Stimulated activated CD8-positive, alpha-beta memory T cell treated with anti-CD3 and anti-CD28 coated beads, Interleukin-4, amount 100 ng/mL, for 24 hours (primary cell): ENCODE measurements around the gene TMEM164.

Experiments
- DNase-seq: peaks from one replicate; pipeline ENCODE4 v3.0.0-alpha.2; 2020; ENCODE audit warnings: low read depth

TMEM164 gene

GRCh38 chrX:110210417-110211139, 207.7 kb downstream of the TMEM164 start:
- no peak for DNase-seq

DNA sequence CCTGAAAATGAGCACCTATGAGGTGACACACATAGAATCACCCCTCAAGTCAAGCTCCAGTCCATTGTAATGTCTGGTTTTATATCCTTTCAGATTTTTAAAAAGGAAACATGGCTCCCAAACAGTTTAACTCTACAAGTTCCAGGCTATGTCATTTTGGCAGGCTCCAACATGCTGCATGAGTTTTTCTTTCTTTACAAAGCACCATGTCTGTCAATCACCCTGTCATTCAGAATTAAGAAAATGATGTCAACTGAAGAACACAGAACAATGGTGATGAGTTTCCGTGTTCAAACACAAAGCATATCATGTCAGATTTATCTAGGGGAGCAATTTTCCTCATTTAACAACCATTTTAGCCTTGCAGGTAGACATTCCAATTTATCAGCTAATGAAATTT, 208.4 kb downstream of the TMEM164 start:
- DNase-seq: no peak

- no peak for DNase-seq
These were observed 209.4 kb downstream of the TMEM164 start for GRCh38 chrX:110212299-110212698.

DNA sequence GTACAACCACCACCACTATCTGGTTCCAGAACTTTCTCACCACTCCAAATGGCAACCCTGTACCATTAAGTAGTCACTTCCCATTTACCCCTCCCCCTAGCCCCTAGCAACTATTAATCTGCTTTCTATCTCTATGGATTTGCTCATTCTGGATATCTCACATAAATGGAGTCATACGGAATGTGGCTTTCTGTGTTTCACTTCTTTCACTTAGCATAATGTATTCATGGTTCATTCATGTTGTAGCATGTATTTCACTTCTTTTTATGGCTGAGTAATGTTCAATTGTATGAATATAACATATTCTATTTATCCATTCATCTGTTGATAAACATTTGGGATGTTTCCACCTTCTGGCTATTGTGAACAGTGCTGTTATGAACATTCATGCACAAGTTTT, 210.3 kb downstream of the TMEM164 start:
- DNase-seq: no peak

DNA sequence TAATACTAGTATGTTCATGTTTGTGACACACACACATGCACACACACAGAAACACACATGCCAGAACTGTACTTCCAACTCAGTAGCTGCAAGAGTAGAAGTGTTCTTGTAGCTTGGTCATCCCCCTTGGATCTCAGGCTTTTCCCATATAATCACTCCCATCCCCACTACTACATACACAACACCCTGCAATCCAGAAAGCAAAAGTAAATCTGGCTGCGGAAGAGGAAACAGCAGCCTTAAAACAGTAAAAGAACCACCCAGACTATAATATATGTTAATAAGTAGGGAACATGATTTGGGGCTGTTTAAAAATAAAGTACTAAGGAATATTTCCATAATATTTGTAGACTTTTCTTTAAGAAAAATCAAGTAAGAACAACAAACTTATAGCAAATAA, 211.8 kb downstream of the TMEM164 start:
- DNase-seq: no peak

DNA sequence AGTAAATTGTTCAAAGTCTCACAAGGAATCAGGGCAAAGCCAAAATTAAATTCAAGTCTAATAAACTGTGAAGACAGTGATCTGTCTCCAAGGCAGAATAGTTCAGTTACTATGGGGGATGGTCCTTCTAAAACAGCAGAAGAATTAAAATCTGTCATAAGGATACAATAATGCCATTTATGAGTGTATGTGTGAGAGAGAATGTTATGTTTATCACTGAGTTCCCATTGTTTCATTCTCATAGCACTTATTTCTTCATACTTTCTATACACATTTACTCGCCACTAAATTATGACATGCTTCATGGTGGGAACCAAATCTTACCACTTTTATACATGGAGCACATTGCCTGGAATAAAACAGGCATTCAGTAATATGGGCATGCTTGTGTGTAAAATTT, 212.5 kb downstream of the TMEM164 start:
- DNase-seq: no peak

DNA sequence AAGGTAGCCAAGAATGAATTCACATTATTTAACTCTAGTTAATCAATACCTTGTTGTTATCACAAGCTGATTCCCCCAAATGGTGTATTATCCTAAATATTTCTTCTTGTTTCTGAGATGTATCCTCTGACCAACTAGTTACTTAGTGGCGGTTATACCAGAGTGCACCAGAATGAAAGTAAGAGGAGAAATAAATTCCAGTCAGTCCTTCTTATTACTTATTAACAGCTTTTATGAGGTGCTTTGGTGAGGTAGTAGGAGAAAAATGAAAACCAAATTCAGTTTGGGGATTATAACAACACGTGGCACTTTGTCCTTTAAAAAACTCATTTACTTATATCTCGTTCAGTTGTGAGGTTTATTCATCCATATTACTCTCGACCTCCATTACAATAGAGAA, 213.1 kb downstream of the TMEM164 start:
- DNase-seq: no peak

- DNase-seq: no peak
These were observed 215.7 kb downstream of the TMEM164 start for GRCh38 chrX:110218591-110218990.

- no peak for DNase-seq
These were observed 217.0 kb downstream of the TMEM164 start for GRCh38 chrX:110219920-110220319.

GRCh38 chrX:110222497-110223257, 219.8 kb downstream of the TMEM164 start:
- no peak for DNase-seq

DNA sequence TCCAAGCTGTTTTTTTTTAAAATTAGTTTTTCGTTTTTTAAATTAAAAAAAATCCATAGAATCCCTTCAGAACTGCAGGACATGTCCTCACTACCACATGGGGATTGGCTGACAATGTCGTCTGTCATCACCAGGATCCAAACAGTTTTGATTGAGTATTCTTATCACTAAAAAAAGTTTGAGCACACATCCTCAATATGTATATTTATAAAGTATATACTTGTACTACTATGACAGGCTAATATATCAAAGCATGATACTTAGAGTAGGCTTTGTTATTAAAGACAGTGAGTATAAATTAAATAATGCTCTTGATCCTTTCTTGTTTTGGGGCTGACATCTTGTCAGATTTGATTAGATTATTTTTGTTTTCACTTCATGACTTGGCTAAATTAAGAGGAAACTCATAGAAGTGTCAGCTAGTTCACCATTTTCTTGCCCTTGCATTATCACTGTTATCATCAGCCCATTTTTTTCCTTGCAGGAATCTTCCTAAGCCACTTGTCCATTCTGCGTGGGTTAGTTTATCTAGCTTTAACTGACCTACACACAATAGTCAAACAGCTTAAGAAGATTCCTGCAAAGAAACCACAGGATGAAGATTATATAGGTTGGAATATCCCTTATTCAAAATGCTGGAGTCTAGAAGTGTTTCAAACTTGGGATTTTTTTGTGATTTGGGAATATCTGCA, 222.2 kb downstream of the TMEM164 start:
- no peak for DNase-seq

GRCh38 chrX:110226931-110227330, 224.0 kb downstream of the TMEM164 start:
- DNase-seq: no peak
